A204.1 (cell line): Measurements from ENCODE around the gene STK4.
A peak's percentile ranks its signal among the peaks of the same experiment; 100 is the strongest.

Experiments
- FAIRE-seq: peaks from 2 replicates; lab custom pipeline; 2012; peaks lifted over from hg19 to GRCh38; lab: Jason Lieb, UNC

STK4 gene

GRCh38 chr20:44966030-44966961, at the start of gene STK4:
Gene STK4 (plus strand): TSS chr20:44966512. CDS start chr20:44966569, 57 bp downstream.
- FAIRE-seq, result peak; percentile 37

GRCh38 chr20:44916586-44916985, 49.7 kb upstream of the STK4 start:
- FAIRE-seq, result no peak

DNA sequence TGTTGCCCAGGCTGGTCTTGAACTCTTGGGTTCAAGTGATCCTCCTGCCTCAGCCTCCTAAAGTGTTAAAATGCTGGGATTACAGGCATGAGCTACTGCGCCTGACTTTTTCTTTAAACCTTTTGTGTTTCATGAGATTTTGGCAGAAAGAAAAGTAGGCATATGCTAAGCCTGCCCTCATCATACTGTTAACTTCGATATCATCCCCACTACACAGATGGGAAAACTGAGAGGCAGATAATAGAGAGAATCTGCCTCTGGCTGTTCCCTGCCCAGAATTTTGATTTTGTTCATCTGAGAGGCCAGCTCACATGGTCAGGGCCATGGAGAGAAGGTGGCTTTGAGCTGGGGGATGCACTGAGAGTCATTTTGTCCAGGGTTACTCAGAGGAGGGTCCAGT, 48.9 kb upstream of the STK4 start:
- FAIRE-seq, result no peak

DNA sequence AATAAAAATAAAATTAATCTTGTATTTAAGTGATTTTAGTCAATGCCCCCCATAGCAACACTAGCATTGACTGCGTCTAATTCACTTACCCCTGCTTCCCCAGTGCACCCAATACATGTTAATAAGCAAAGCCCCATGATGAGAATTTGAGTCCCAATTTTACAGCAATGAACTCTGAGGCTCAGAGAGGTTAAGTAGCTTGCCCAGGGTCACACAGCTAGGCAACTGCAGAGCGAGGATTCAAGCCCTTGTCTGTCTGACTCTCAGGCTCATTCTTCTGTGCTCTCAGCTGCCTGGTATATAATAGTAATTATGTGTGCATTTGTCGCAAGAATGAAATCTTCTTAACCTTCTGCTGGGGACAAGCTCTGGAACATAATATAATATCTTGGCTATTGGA, 48.0 kb upstream of the STK4 start:
- no peak for FAIRE-seq

DNA sequence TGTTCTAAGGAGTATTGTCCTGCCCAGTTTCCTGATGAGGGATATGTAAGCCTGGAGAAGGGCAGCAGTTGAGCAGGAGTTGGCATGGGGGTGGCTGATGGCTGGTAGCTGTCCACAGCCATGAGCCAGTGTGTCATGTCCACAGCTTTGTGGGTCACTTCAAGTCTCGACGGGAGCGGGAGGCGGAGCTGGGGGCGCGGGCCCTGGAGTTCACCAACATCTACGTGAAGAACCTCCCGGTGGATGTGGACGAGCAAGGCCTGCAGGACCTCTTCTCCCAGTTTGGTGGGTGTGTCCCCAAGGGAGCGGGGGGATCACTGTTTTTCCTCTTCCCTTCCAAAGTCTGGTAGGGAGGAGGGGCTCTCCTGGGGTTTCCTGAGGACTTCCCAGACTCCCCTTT, 47.6 kb upstream of the STK4 start:
- no peak for FAIRE-seq

- no peak for FAIRE-seq
Observed at GRCh38 chr20:44921447-44921846, 44.9 kb upstream of the STK4 start.

GRCh38 chr20:44924541-44924940, 41.8 kb upstream of the STK4 start:
- no peak for FAIRE-seq

GRCh38 chr20:44928595-44928994, 37.7 kb upstream of the STK4 start:
- FAIRE-seq, result no peak

DNA sequence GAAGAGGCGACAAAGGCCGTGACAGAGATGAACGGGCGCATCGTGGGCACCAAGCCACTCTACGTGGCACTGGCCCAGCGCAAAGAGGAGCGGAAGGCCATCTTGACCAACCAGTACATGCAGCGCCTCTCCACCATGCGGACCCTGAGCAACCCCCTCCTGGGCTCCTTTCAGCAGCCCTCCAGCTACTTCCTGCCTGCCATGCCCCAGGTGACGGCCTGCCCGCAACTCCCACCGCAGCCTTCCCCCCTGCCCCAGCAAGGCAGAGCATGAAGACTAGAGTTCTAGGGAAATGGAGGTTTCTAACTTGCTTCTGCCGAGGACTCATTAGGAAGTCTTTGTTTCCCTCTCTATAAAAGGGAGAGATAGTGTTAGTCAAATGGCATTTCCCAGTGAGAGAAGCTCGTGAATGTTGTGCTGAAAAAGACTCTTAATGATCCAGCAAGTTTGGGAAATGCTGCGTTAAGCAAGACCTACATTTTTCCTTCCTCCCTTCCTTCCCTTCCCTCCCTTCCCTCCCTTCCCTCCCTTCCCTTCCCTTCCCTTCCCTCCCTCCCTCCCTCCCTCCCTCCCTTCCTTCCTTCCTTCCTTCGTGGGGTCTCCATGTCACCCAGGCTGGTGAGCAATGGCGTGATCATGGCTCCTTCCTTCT, 35.7 kb upstream of the STK4 start:
- no peak for FAIRE-seq

- FAIRE-seq, result no peak
Observed at GRCh38 chr20:44931911-44932310, 34.4 kb upstream of the STK4 start.

GRCh38 chr20:44932916-44933315, 33.4 kb upstream of the STK4 start:
- FAIRE-seq, result no peak

GRCh38 chr20:44936510-44936909, 29.8 kb upstream of the STK4 start:
- FAIRE-seq, result no peak

DNA sequence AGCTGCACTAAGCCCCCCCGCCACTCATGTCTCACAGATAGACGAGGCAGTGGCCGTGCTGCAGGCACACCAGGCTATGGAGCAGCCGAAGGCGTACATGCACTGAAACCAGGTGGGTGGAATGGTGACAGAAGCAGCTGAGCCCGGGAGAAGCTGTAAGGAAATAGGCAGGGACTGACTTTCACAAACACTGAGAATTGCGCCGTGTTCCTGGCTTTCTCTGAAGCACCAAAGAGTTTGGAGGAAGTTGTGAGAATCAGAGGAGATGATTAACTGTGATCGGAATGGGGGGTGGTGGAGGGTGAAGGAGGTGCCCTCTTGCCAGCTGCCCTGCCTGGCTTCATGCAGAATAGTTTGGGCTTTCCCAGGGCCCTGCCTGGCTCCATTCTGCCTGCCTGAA, 27.7 kb upstream of the STK4 start:
- FAIRE-seq, result no peak

- FAIRE-seq, result no peak
Observed at GRCh38 chr20:44941120-44941691, 25.1 kb upstream of the STK4 start.

DNA sequence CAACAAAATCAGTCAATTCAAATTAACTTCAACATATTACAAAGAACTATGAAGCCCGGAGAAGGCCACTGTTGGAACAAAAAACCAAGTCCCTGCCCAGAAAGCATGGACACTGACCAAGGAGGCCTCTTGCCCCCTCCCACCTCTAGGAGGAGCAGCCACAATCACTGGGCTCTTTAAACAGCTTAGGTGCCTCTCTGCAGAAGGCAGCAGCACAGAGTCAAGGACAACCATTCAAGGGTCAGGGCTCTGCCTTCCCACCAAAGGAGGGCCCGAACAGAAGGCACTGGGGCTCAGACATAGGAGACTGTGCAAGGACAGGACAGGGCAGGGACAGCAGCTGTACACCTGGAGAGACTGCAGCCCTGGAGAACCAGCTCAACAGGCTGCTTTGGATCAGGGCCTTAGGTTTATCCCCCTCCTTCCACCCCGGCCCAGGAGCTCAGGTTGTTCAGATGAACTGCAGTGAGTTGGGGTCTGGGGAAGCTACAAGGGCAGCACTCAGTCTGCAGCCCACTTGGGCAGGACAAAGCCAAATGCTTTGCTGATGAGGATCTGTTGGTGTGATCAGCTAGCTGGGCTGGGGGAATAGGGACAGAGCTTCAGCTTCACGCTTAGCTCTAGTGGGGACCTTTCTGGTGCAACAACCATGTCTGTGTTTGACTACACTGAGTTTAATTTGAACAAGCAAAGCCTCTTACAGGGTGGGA, 23.9 kb upstream of the STK4 start:
- no peak for FAIRE-seq

DNA sequence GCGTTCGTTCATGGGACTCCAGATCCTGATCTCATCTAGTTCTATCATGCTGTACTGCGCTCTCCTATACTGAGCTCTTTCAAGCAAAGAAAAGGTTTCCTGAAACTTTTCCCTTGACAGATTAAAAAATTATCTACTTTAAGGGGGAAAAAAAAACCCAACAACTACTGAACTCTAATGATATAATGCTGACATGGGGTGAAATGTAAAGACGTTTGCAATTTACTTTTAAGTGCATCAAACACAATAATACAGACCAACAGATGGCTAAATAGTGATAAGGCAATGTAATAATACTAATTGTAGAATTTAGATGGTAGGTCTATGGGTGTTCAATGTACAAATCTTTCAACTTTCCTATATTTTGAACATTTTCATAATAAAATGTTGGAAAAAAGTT, 22.5 kb upstream of the STK4 start:
- no peak for FAIRE-seq

DNA sequence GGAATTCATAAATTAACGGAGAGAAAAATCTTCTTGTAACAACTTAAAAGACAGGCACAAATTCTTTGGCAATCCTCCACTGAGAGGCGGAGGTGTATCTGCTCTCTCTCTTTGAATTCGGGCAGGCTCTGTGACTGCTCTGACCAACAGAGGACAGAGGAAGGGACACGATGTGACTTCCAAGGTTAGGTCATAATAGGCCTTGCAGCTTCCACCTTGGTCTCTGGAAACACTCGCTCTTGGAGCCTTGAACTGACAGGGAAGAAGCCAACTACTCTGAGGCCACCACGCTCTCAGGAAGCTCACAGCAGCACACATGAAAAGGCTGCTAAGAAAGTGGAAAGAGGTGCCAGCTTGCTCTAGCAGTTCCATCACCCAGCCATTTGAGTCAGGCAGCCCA, 21.1 kb upstream of the STK4 start:
- no peak for FAIRE-seq

GRCh38 chr20:44946271-44946852, 19.9 kb upstream of the STK4 start:
- no peak for FAIRE-seq

GRCh38 chr20:44948107-44948506, 18.2 kb upstream of the STK4 start:
- no peak for FAIRE-seq

- FAIRE-seq, result no peak
Observed at GRCh38 chr20:44948513-44948912, 17.8 kb upstream of the STK4 start.

GRCh38 chr20:44950368-44950767, 15.9 kb upstream of the STK4 start:
- FAIRE-seq, result no peak

DNA sequence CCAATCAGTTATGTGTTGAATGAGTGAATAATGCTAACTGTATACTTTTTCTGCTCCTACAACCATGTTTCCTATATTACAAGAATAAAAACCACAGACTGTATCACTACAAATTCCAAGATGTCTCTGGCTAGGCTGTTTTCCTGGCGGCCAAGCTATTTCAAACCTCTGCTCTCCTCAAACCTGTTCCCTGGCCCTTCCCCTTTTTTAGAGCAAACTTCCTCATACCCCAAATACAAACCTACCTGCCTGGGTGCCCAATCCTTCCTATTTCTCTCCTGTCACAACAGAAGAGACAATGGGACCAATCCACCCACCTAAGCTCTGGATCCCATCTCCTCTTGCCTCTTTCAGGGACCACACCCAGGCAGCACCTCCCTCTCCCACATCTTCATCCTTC, 13.6 kb upstream of the STK4 start:
- FAIRE-seq, result no peak
